ENCODE data around the gene CDKN2D.

GRCh38 chr19:10538204-10538983 lies 30.4 kb downstream of the CDKN2D start:
- TF ChIP-seq CTCF (IDR thresholded peaks at IDR 0.05; ENCODE audit: poor library complexity, severe bottlenecking) = no peak
- no peak for TF ChIP-seq EP300 (conservative IDR thresholded peaks at IDR 0.05; ENCODE audit: poor library complexity, severe bottlenecking)
- TF ChIP-seq EZH2 (IDR thresholded peaks at IDR 0.05; ENCODE audit: borderline replicate concordance, insufficient read depth, low read length, poor library complexity, severe bottlenecking) = no peak
